ENCODE measurements around the gene CPLX3.

GRCh38 chr15:74828835-74829234 lies 2.4 kb downstream of the CPLX3 start:
- no peak for TF ChIP-seq CTCF (IDR thresholded peaks at IDR 0.05; ENCODE audit: poor library complexity)
- no peak for TF ChIP-seq EZH2 (IDR thresholded peaks at IDR 0.05; ENCODE audit: borderline replicate concordance)
